AG09319 (cell line): ENCODE results near the gene BAIAP3.
"Not testable (repeated sequence)": the region's sequence is repeated elsewhere in the genome, so short reads cannot be mapped to it uniquely, and the experiment has no call there.

ENCODE experiments used
- DNase-seq: peaks from one replicate; pipeline ENCODE4 v3.0.0-alpha.2; 2010; ENCODE audit warnings: low read depth; ENCODE audit errors: extremely low read depth
- CTCF ChIP-seq: IDR thresholded peaks from 2 replicates; pipeline ENCODE4 v1.5.1; 2011; ENCODE audit warnings: low read depth, mild to moderate bottlenecking, inconsistent platforms, low read length, moderate library complexity

BAIAP3 gene

GRCh38 chr16:1327619-1327947 is 5.9 kb upstream of the BAIAP3 start:
- TF ChIP-seq CTCF: no peak
- DNase-seq: no peak

DNA sequence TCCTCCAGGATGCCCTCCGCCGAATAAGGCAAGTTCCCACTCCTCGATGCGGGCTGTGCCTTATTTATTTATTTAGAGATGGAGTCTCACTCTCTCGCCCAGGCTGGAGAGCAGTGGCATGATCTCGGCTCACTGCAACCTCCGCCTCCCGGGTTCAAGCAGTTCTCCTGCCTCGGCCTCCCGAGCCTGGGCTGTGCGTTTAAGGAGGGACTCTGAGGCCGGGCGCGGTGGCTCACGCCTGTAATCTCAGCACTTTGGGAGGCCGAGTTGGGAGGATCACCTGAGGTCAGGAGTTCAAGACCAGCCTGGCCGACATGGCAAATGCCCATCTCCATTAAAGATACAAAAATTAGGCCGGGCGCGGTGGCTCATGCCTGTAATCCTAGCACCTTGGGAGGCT is 5.3 kb upstream of the BAIAP3 start:
- not testable (repeated sequence) for DNase-seq

- not testable (repeated sequence) for DNase-seq
Observed at GRCh38 chr16:1328961-1329360, 4.5 kb upstream of the BAIAP3 start.

DNA sequence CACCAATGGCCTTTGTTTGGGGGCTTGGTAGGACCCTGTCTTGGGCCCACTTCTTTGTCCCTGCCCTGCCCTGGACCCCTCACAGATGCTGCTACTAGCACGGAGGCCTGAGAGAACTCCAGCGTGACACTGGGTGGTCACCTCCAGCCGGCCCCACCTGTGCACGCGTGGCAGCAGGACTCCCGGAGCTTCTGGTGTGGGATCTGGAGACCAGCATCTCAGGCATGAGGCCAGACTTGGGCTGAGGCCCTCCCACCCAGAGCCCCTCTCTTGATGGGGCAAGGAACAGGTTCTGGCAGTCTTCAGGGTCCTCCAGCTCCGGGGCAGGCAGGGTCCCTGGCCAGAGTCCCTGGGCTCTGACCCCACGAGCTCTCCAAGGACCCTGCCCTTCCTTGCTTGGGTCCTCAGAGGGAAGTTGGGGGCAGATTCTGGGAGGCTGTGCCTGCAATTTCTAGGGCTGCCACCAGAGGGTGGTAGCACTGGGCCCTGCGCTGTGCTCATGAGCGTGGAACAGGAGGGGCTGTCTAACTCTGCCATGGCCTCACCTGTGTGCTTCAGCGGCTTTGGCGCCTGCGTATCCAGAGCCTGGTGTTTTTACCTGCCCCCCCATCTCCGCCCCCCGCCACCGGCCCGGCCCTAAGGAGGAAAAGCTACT is 3.1 kb upstream of the BAIAP3 start:
- TF ChIP-seq CTCF: peak; percentile 31
- DNase-seq: no peak

DNA sequence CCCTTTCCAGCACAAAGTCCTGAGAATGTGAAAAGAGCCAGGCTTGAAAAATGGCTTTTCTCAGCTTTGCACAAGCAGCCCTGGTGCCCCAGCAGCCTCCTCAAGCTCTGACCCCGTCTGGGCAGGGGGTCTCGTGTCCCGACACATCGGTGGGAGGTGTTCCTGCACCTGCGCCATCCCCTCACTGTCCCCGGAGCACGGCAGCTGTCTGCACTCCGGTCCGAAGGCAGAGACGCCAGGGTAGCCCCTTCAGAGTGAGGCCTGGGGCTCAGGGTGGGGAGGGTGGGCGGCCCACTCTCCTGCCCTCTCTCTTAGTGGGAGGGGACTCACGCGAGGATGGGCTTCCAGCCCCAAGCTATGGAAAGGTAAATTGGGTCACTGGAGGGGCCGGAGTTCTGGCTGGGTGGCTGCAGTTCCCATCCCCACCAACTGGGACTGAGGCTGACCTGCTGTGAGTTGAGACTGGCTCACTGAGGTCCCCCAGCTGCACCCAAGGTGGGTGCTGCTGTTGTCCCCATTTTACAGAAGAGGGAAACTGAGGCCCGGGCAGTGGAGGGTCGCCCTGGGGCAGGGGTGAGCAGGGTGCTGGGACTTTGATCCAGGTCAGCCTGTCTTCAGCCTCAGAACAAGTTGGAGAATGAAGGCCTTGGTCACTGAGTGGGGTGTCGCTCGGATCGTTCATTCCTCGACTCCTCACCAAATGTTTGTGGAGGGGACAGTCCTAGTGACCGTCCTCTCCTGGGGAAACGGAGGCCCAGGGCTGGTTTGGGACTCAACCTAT is 2.3 kb upstream of the BAIAP3 start:
- no peak for TF ChIP-seq CTCF
- DNase-seq: no peak

DNA sequence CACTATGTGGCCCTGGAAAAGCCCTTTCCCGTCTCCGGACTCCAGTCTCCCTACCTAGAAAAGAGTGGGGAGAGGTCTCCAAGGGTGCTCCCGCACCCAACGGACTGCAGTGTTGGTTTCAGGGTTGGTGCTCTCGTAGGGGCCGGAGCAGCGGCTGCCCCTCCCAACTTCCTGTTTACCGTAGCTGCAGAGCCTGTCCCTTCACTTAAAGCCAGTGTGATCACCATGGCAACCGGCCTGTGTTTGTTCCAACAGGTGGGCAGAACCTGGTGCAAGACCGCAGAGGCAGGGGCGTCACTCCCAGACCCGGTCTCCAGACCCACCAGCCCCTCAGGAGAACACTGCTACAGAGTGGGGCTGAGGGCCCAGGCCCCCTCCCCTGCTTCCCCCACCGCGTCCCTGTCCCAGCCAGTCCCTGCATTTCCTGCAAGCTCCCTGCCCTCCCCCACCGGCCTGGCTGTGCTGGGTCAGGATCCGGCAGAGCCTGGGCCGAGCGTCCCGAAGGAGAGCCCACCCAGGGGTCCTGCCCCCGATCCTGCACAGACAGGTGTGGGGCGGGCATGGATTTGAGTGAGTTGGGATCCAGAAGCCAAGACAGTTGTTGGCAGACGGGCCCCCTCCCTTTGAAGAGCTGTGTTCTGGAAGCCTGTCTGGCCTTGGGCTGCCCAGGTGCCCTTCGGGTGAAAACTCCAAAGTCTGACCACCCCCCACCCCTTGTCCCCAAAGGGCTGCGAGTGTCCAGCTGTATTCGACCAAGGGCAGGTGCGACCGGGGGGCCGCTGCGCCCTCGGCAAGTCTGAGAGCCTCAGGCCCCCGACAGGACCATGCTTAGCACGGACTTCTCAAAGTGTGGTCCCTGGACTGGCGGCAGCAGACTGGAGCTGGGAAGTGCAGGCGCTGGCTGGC is 1.5 kb upstream of the BAIAP3 start:
- TF ChIP-seq CTCF: no peak
- peak; percentile 11 for DNase-seq

DNA sequence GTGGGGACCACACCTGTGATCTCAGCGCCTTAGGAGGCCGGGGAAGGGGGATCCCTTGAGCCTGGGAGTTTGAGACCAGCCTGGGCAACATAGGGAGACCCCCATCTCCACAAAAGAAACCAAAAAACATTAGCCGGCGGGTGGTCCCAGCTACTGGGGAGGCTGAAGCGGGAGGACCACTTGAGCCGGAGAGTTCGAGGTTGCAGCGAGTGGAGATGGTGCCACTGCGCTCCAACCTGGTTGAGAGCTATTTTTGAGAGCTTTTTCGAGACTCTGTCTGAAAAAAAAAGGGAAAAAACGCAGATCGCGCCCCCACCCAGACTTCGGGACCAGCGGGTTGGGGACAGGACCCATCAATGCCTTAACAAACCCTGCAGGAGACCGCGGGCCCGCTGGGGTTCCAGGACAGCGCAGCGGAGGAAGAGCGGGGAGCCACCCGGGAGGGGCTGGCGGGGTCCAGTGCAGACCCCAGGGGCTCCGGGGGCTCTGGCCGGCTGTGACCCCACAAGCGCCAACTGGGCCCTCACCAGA is 762 bp upstream of the BAIAP3 start:
- no peak for DNase-seq
- TF ChIP-seq CTCF: no peak
